KOPT-K1 (cell line): Measurements from ENCODE around the gene OBSL1.

Source experiments
- H3K27ac ChIP-seq: fragments of 200-600 bp; sonication (generic); 2 replicates; pipeline ENCODE4 v1.5.1; 2016; ENCODE audit warnings: antibody characterized with exemption, mild to moderate bottlenecking, low read depth, low read length; ENCODE audit not compliant: poor library complexity, severe bottlenecking
- H3K36me3 ChIP-seq: fragments of 200-600 bp; sonication (generic); 2 replicates; pipeline ENCODE4 v1.5.1; 2017; ENCODE audit warnings: antibody characterized with exemption, mild to moderate bottlenecking, low read length, moderate library complexity; ENCODE audit not compliant: insufficient read depth
- H3K9me3 ChIP-seq: fragments of 200-600 bp; sonication (generic); 2 replicates; pipeline ENCODE4 v1.5.1; 2017; ENCODE audit warnings: antibody characterized with exemption, low read length, mild to moderate bottlenecking; ENCODE audit not compliant: insufficient read depth, poor library complexity, severe bottlenecking

Gene OBSL1

DNA sequence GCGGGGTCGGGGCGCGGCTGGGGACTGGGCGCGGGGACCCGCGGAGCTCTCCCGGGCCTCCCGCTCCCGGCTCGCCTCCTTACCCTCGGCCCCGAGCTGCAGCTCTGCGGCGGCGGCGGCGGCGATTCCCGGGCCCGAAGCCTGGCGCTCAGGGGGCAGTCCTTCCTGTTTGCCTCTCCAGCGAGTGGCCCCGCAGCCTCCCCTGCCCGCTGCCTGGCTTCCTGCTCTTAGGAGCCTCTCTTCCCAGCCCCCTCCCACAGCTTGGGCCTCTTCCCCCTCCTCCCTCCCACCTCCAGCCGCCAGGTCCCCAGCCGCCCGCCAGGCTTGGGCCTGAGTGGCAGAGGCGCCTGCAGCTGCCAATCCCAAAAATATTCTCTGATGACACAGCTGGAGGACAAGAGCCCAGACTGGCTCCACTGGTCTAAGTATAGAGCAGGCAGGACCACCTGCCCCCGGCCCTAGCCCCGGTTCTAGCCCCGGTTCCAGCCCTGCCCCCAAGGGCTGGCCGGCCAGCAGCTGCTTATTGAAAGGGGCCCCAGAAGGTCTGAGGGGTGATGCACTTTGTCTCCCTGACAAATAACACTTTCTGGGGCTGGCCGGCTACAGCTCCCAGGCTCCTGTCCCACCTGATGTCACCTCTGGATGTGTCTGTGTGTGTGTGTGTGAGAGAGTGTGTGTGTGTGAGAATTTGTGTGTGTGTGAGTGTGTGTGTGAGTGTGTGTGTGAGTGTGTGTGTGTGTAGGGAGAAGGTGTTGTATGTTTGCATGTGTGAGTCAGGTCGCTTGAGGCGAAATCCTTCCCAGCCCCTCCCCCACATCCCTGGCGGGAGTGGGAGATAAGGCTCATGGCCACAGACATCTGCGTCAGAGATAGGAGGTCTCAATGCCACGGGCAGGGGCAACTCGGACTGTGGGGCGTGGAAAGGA is at the start of gene OBSL1:
OBSL1 (minus strand) TSS at position 229 of the 926 bp plus-strand sequence. CDS start 307 bp downstream, outside the sequence.
- Histone ChIP-seq H3K27ac (no peak within 1 kb of the TSS), H3K9me3 (no peaks in the 10 kb centered on the region), H3K36me3 (no peaks in the 10 kb centered on the region)

DNA sequence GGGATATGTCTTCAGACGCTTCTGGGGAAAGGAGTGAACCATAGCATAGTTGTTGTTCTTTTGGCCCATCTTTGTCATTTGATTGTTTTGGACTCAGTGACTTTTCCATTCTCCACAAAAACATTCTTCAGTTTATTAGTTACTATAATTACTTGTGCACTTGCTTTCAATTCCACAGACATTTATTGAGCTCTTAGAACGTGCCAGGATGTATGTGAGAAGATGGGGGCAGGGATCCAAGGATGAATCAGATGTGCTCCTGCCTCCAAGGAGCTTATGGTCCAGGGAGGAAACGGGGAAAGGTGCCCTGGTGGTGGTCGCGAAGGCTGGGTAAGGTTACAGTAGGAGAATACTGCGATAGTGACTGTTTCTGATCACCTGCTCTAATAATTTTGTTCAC is 49.2 kb upstream of the OBSL1 start:
- no peaks in the 10 kb centered on the region for H3K9me3 ChIP-seq
- H3K36me3 ChIP-seq: peaks cover 10% of the 10 kb centered on the region; the same call in 1 of the 2 replicates
- H3K27ac ChIP-seq: no peak overlapping the region

DNA sequence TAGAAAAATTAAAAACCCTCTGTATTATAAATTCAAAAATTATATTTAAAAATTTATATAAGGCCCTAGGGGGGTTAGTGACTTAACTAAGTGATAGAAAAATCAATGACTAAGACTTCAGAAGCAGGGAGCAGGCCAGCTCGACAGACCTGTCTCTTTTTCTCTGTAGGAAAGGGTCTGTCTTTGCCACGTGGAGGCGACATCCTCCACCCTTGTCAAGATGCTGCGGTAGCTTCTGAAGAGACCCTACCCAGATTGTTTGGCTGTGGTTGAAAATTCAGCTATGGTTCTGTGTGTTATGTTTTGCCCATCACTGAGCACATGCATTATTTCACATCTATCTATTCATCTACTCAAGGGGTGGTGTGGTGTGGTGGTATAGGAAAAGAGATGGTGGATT is 47.9 kb upstream of the OBSL1 start:
- Histone ChIP-seq H3K9me3 (no peaks in the 10 kb centered on the region), H3K27ac (no peak overlapping the region)

DNA sequence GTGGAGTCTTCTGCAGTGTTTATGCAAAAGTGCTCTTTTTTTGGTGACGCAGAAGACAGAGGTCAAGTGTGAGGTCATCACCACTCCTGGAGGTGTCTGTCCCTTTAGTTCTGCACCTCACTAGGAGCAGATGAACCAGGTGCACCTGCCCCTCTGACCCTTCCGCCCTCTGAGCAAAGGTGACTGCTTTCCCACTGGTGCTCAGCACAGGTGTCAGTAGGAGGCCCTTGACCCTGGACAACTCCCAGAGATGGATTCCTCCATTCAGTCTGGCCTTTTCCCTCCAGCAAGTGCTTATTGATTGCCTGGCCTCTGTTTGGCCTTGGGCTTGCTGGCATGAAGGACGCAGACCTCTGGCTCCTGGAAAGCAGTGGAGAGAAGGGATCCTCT is 47.4 kb upstream of the OBSL1 start:
- Histone ChIP-seq H3K36me3 (peaks cover 26% of the 10 kb centered on the region; the same call in 1 of the 2 replicates), H3K9me3 (no peaks in the 10 kb centered on the region), H3K27ac (no peak overlapping the region)

More for the DNA sequence above, 47.9 kb upstream of the OBSL1 start:
- H3K36me3 ChIP-seq: peaks cover 23% of the 10 kb centered on the region; the same call in 1 of the 2 replicates

DNA sequence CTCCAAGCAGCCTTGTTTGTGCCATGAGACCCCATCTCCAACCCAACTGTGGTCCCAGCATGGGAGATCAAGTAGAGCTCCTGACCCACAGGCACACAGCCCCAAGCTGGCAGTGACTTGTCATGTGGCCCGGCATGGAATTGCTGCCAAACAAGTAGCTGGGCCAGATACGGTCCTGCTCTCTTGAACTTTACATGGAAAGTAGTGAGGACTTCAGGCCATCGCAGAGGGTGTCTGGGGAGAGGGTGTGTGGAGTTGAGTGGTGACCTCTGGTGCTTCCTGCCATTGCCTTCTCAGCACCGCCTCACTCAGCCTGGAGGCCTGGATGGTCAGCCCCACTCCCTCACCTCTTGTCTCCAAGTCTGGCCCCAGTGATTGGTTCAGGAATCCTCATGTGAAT is 45.2 kb upstream of the OBSL1 start:
- H3K9me3 ChIP-seq: no peaks in the 10 kb centered on the region
- H3K27ac ChIP-seq: no peak overlapping the region
- H3K36me3 ChIP-seq: peaks cover 26% of the 10 kb centered on the region; the same call in 1 of the 2 replicates

DNA sequence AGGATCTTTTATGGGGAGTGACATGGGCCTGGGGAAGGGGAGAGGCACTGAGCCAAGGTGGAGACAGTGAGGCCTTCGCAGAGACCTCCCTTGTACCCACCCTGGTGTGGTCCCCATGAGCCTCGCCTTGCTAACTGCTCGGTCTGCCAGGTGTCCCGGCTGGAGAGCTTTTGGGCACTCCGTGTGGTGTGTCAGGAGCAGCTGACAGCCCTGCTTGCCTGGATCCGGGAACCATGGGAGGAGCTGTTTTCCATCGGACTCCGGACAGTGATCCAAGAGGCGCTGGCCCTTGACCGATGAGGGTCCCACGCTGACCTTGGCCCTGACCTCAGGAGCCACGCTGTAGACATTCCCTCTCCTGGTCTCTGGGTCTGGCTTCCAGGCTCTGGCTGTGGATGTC is 44.6 kb upstream of the OBSL1 start:
- no peak overlapping the region for H3K27ac ChIP-seq
- peaks cover 28% of the 10 kb centered on the region; the same call in 1 of the 2 replicates for H3K36me3 ChIP-seq
- no peaks in the 10 kb centered on the region for H3K9me3 ChIP-seq

DNA sequence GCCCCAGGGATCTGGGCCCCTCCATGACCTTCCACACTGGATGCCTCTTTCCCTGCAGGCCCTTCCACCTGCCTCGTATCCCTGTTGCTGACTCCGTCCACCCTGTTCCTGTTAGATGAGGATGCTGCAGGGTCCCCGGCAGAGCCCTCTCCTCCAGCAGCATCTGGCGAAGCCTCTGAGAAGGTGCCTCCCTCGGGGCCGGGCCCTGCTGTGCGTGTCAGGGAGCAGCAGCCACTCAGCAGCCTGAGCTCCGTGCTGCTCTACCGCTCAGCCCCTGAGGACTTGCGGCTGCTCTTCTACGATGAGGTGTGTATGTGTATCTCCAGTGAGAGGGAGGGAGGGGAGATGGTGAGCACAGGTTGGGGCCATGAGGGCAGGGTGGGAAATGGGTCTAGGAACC is 43.7 kb upstream of the OBSL1 start:
- no peaks in the 10 kb centered on the region for H3K9me3 ChIP-seq
- H3K36me3 ChIP-seq: peaks cover 29% of the 10 kb centered on the region; the same call in 1 of the 2 replicates
- H3K27ac ChIP-seq: no peak overlapping the region

DNA sequence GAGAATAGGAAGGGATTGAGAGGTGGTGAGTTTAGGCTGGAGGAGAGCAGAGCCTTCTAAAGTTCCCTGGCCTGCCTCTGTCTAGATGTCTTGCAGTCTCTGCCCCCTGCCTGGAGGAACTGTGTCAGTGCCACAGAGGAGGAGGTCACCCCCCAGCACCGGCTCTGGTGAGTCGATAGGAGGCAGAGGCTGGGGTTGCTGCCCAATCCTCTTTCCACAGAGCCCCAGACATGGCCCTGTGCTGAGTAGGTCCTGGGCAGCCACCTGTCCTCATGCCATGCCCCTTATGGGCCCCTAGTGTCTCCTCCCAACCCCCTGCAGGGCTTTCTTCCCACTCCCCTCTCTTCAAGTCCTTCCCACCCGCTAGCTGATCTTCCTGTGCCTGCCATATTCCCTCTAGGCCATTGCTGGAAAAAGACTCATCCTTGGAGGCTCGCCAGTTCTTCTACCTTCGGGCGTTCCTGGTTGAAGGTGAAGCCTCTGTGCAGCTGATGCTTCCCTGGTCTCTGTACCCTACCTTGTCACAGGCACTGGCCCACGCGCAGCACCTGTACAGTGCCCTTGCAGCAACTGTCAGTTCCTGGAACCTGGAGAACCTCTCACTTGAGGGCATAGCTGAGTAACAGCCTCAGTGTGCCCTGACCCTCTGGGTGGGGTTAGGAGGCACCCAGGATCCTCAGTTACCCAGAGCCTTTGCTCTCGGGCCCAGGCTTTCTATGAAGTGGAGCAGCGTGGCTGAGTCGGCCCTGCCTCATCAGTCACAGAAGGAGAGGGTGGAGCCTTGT is 42.9 kb upstream of the OBSL1 start:
- no peaks in the 10 kb centered on the region for H3K9me3 ChIP-seq
- H3K27ac ChIP-seq: no peak overlapping the region

DNA sequence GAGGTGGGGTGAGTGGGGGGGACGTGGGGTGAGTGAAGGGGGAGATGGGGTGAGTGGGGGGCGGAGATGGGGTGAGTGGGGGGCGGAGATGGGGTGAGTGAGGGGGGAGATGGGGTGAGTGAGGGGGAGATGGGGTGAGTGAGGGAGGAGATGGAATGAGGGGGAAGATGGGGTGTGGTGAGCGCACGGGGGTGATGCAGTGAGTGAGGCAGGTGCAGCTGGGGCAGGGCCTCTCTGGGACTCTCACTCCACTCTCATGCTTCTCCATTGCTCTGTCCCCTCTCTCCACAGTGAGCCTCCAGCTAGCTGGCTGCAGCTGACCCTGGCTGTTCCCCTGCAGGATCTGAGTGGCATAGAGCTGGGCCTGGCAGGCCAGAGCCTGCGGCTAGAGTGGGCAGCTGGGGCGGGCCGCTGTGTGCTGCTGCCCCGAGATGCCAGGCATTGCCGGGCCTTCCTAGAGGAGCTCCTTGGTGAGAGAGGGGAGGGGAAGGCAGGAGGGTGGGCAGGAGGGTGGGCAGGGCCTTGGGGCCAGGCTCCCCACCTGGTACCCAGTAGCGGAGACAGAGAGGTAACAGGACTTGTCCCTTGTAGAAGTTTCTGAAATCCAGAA is 42.2 kb upstream of the OBSL1 start:
- Histone ChIP-seq H3K9me3 (no peaks in the 10 kb centered on the region), H3K27ac (no peak overlapping the region), H3K36me3 (peaks cover 38% of the 10 kb centered on the region)

More for the DNA sequence above, 42.9 kb upstream of the OBSL1 start:
- peaks cover 31% of the 10 kb centered on the region for H3K36me3 ChIP-seq

DNA sequence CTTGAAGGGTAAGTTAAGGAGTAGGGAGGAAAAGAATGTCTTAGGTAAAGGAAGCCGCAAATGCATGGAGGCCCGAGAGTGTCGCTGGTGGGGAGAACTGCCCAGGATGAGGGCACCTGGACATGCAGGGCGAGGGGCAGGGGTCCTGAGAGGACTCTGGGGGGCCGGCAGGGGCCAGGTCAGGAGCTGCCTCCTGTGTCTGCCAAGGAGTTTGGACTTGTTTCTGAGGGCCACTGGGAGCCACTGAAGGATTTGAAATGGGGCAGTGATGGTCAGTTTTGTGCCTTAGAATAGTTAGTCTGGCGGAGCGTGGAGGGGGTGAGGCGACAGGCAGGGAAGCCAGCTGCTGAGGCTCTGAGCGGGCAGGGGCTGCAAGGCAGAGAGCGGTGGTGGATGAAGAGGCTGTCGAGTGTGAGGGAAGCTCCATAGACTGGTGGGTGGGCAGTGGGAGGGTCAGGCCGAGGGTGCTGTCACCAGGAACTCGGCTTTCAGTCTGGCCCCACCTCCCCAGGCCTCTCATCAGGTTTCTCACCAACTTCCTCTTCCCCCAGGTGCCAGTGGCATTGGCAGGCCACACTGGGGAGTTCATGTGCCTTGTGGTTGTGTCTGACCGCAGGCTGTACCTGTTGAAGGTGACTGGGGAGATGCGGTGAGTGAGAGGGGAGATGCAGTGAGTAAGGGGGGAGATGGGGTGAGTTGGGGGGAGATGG is 41.4 kb upstream of the OBSL1 start:
- Histone ChIP-seq H3K9me3 (no peaks in the 10 kb centered on the region), H3K27ac (no peak overlapping the region), H3K36me3 (peaks cover 38% of the 10 kb centered on the region)

DNA sequence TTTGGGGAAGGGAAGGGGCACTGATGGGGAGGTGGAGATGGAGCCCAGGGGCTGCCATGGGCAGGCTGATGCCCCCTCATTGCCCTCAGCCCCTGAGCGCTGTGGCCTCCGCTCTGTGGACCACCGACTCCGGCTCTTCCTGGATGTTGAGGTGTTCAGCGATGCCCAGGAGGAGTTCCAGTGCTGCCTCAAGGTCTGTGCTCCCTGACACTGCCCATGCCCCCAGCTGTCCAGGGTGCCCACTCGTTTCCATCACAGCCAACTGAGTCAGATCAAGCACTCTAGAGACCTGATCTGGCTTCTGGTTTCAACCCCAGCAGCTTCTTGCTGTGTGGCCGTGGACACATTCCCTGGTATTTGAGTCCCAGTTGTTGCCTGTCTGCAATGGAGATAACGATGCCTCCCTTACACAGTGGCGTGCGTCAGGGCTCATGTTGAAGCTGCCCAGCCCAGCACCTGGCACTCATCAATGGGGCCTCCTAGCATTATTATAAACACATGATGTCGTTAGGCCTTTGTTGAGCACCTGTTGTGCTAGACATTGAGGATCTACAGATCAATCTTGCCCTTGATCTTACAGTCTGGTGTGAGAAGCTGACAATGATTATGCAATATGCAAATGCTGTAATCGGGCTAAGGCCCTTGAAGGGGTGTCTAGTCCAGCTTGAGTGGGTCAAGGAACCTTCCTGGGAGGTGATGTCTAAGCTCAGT is 40.7 kb upstream of the OBSL1 start:
- H3K27ac ChIP-seq: no peak overlapping the region
- no peaks in the 10 kb centered on the region for H3K9me3 ChIP-seq
- peaks cover 39% of the 10 kb centered on the region for H3K36me3 ChIP-seq

DNA sequence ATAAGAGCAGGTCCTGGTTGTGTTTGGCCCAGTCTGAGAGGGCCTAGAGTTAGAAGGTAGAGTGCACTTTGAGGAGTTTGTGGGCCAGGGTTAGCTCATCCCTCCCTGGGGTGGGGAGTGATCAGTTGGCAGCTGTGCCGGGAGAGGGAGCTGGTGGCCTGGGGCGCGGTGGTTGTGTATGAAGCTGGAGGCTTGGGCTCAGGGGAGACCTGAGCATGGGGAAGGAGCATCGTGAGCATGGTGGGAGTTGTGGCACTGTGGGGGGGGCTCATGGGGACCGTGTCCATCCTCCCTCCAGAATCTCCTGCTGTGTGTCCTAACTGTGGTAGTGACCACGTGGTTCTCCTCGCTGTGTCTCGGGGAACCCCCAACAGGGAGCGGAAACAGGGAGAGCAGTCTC is 40.0 kb upstream of the OBSL1 start:
- Histone ChIP-seq H3K9me3 (no peaks in the 10 kb centered on the region), H3K36me3 (peaks cover 44% of the 10 kb centered on the region), H3K27ac (no peak overlapping the region)

DNA sequence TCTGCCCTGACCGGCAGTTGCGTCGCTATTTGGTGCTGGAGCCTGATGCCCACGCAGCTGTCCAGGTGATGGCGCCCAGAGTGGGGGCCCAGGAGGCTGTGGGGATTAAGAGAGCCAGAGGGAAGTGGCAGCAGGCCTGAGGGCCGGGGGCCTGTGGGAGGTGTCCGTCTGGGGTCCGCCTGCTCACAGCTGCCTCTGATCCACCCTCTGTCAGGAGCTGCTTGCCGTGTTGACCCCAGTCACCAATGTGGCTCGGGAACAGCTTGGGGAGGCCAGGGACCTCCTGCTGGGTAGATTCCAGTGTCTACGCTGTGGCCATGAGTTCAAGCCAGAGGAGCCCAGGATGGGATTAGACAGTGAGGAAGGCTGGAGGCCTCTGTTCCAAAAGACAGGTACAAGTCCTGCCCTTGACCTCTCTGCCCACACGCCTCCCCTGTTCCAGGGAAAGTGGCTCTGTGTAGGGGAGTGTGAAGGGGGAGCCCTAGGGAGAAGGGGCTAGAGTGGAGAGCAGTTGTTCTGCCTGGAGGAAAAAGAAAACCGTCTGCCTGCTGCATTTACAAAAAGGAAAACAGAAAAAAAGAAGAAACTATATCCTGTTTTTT is 37.9 kb upstream of the OBSL1 start:
- H3K36me3 ChIP-seq: peaks cover 37% of the 10 kb centered on the region

More for the DNA sequence above, 37.9 kb upstream of the OBSL1 start:
- H3K27ac ChIP-seq: no peak overlapping the region
- H3K9me3 ChIP-seq: no peaks in the 10 kb centered on the region
